NB4 (cell line): ENCODE results near the gene CTNNA3.

ENCODE experiments used
- DNase-seq: peaks from one replicate; pipeline ENCODE4 v3.0.0; 2010; ENCODE audit warnings: low read depth
- H3K4me3 ChIP-seq: one replicate; pipeline ENCODE4 v1.5.1; 2011; ENCODE audit warnings: mild to moderate bottlenecking, low read depth, low read length, moderate library complexity
- CTCF ChIP-seq: IDR thresholded peaks from one replicate; pipeline ENCODE4 v1.5.1; 2012; ENCODE audit warnings: low read depth, low read length
- MYC ChIP-seq: IDR thresholded peaks from 2 replicates; pipeline ENCODE4 v1.6.1; 2011; ENCODE audit warnings: low read depth, low read length
- POLR2A ChIP-seq: IDR thresholded peaks from 2 replicates; pipeline ENCODE4 v1.6.1; 2011; ENCODE audit warnings: mild to moderate bottlenecking; ENCODE audit not compliant: insufficient read length; ENCODE audit errors: extremely low read depth
- TF ChIP-seq, protein P1 (sequence below): IDR thresholded peaks from 2 replicates; pipeline ENCODE4 v1.6.1; 2011; ENCODE audit warnings: low read depth, low read length

The CTNNA3 gene

GRCh38 chr10:67087135-67087425, 608.9 kb downstream of the CTNNA3 start:
- DNase-seq, result no peak
- TF ChIP-seq MYC (no peak), POLR2A (no peak), CTCF (no peak)
- TF ChIP-seq, protein P1, sequence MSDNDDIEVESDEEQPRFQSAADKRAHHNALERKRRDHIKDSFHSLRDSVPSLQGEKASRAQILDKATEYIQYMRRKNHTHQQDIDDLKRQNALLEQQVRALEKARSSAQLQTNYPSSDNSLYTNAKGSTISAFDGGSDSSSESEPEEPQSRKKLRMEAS, result no peak
- H3K4me3 ChIP-seq, result no peak overlapping the region

- TF ChIP-seq MYC (no peak), POLR2A (no peak), CTCF (no peak)
- TF ChIP-seq, protein P1, result no peak
- DNase-seq, result no peak
- no peak overlapping the region for H3K4me3 ChIP-seq
Measured at GRCh38 chr10:67086327-67087134, 609.5 kb downstream of the CTNNA3 start.

GRCh38 chr10:67079126-67079525, 616.9 kb downstream of the CTNNA3 start:
- no peak for DNase-seq
- TF ChIP-seq POLR2A (no peak), MYC (no peak), CTCF (no peak)
- TF ChIP-seq, protein P1, result no peak

DNA sequence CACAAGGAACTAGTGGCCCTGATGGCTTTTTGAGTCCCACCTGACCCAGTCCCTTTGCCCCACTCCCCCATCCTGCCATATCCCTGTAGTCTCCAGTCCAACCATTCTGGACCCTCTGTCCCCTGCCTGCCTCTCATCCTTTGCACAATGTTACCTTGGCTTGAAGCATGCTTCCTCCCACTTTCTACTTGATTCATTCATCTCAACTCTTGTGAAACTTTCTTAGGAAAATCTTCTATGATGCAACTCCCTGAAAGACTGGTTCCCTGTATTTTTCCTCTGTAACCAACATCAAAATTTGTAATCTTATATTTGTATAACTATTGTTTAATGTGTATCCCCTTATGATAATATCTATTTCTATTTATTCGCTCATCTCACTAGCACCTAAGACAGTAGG, 618.6 kb downstream of the CTNNA3 start:
- H3K4me3 ChIP-seq, result no peak overlapping the region
- TF ChIP-seq, protein P1, result no peak
- TF ChIP-seq CTCF, result no peak
- TF ChIP-seq POLR2A, result no peak
- TF ChIP-seq MYC, result no peak
- DNase-seq, result no peak

More at GRCh38 chr10:67079126-67079525, 616.9 kb downstream of the CTNNA3 start:
- no peak overlapping the region for H3K4me3 ChIP-seq

GRCh38 chr10:67076144-67076543, 619.9 kb downstream of the CTNNA3 start:
- H3K4me3 ChIP-seq, result no peak overlapping the region
- DNase-seq, result no peak
- TF ChIP-seq MYC (no peak), POLR2A (no peak), CTCF (no peak)
- TF ChIP-seq, protein P1, result no peak

DNA sequence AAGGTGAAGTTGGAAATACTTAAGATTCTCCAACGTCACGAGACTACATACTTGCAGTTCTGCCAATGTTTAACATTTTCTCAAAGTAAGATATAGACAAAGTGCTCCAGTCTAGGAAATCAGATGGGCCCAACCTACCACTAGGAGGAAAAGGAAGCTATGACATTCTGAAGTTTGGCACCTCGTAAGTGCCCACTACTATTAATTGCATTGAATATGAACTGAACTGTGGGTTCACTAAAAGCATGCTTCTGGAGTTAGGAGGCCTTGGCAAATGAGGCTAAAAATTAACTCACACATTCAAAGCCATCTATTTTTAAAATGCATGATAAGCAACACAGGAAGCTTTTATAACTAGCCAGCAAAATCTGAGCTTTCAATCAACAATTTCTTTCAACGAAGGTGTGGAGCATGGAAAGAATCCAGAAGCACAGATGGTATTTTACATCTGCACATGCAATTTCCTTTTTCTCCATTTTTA, 620.5 kb downstream of the CTNNA3 start:
- TF ChIP-seq, protein P1, result no peak
- TF ChIP-seq POLR2A (no peak), CTCF (no peak), MYC (no peak)
- DNase-seq, result no peak
- H3K4me3 ChIP-seq, result no peak overlapping the region
